NCI-H2227 (cell line): ENCODE data around the gene PIK3CD.
A peak's percentile ranks its signal among the peaks of the same experiment; 100 is the strongest.

Experiments used
- DNase-seq: peaks from one replicate; lab custom pipeline; 2025; ENCODE audit not compliant: unreplicated experiment; lab: John Stamatoyannopoulos, UW

Gene PIK3CD

GRCh38 chr1:9716404-9717192 is 65.1 kb downstream of the PIK3CD start:
- DNase-seq, result no peak

- no peak for DNase-seq
Observed at GRCh38 chr1:9717193-9718005, 65.9 kb downstream of the PIK3CD start.

- DNase-seq, result no peak
Observed at GRCh38 chr1:9718006-9718680, 66.6 kb downstream of the PIK3CD start.

- DNase-seq, result no peak
Observed at GRCh38 chr1:9719978-9720722, 68.6 kb downstream of the PIK3CD start.

- DNase-seq, result no peak
Observed at GRCh38 chr1:9720785-9721605, 69.5 kb downstream of the PIK3CD start.

GRCh38 chr1:9721606-9722377 is 70.3 kb downstream of the PIK3CD start:
- DNase-seq, result no peak

- DNase-seq, result no peak
Observed at GRCh38 chr1:9722378-9722749, 70.8 kb downstream of the PIK3CD start.

GRCh38 chr1:9723068-9723805 is 71.7 kb downstream of the PIK3CD start:
- DNase-seq, result no peak

GRCh38 chr1:9723926-9724325 is 72.4 kb downstream of the PIK3CD start:
- no peak for DNase-seq

GRCh38 chr1:9724706-9725476 is 73.4 kb downstream of the PIK3CD start:
- DNase-seq, result peak; percentile 34

GRCh38 chr1:9726406-9726805 is 74.9 kb downstream of the PIK3CD start:
- no peak for DNase-seq

GRCh38 chr1:9726905-9727595 is 75.5 kb downstream of the PIK3CD start:
- DNase-seq, result no peak

- no peak for DNase-seq
Observed at GRCh38 chr1:9728451-9729295, 77.1 kb downstream of the PIK3CD start.

GRCh38 chr1:9729523-9729922 is 78.0 kb downstream of the PIK3CD start:
- no peak for DNase-seq

GRCh38 chr1:9730096-9730901 is 78.8 kb downstream of the PIK3CD start:
- DNase-seq, result no peak

- DNase-seq, result no peak
Observed at GRCh38 chr1:9731051-9731537, 79.6 kb downstream of the PIK3CD start.
